ENCODE data around the gene ESRRB. TPM values are rescaled to one million over a fixed set of nuclear protein-coding genes. Genes with fewer than 3 reads are reported as not detected.

ESRRB gene
- total and polyA plus RNA-seq, 11 donors = 4.1 to 16.9 (median 7.9) TPM

DNA sequence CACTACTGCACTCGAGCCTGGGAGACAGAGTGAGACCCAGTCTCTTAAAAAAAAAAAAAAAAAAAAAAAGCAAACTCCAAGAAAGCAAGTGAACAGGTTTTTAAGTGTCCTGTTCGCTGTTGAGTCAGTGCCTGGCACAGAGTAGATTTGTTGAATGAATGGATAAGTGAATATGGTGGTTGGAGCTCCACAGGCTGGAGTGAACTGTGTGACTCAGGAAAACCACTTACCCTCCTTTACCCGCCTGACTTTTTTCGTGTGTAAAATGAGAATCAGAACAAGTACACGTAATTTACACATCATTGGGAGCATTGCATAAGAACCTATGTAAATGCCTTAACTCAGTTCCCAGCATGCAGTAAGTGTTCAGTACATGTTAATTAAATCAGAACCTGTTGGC, 24.0 kb upstream of the ESRRB start:
- TF ChIP-seq, protein P1, sequence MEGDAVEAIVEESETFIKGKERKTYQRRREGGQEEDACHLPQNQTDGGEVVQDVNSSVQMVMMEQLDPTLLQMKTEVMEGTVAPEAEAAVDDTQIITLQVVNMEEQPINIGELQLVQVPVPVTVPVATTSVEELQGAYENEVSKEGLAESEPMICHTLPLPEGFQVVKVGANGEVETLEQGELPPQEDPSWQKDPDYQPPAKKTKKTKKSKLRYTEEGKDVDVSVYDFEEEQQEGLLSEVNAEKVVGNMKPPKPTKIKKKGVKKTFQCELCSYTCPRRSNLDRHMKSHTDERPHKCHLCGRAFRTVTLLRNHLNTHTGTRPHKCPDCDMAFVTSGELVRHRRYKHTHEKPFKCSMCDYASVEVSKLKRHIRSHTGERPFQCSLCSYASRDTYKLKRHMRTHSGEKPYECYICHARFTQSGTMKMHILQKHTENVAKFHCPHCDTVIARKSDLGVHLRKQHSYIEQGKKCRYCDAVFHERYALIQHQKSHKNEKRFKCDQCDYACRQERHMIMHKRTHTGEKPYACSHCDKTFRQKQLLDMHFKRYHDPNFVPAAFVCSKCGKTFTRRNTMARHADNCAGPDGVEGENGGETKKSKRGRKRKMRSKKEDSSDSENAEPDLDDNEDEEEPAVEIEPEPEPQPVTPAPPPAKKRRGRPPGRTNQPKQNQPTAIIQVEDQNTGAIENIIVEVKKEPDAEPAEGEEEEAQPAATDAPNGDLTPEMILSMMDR (IDR thresholded peaks at IDR 0.05) = no peak
- TF ChIP-seq POLR2A (IDR thresholded peaks at IDR 0.05) = no peak
- no peak overlapping the region for H3K27ac ChIP-seq
- WGBS, 4 donors = 76 to 94% (median 91%) methylated on average over 5 of the region's 5 CpGs

DNA sequence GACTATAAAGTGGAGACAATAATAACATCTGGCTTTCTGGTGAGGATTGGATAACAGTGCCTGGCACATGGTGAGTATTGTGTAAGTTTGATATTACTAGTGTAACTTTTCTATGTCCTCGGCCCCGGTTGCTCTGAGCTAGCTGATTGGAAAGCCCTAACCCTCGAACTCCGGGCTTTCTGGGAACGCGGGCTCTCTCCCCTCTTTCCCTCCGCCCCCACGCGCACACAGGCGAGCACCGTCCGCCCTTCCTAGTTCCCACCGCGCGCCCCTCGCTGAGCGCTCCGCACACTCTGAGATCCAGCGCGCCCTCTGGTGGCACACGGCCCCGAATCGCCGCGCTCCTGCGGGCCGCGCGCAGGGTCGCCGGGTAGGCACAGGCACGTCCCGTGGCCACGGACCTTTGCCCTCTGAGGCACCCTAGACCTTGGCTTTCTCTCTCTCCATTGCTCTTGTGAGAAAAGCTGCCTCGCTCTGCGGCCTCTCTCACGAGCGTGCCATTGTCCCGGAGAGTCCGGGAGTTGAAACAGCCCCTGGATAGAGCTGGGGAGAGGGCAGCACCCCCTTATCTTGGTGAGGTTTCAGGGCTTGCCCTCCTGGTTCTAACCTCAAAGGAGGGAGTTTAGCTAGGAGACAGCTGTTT, 23.2 kb upstream of the ESRRB start:
- no peak overlapping the region for H3K27ac ChIP-seq
- no peaks in the 10 kb centered on the region for H3K9me3 ChIP-seq
- DNase-seq = peak; percentile 37 to 74 (median 56)
- no peaks in the 10 kb centered on the region for H3K36me3 ChIP-seq
- peak overlapping the region in 10 of 12 donors; percentile 2 to 40 (median 29) for H3K4me3 ChIP-seq
- TF ChIP-seq, protein P1 (IDR thresholded peaks at IDR 0.05) = peak; percentile 73 to 95 (median 89)
- TF ChIP-seq POLR2A (IDR thresholded peaks at IDR 0.05) = no peak
- WGBS, 4 donors = 7 to 9% (median 7%) methylated on average over 38 to 40 of the region's 40 CpGs
- H3K27me3 ChIP-seq = peaks cover 0 to 7% (median 0%) of the 10 kb centered on the region in 9 donors
- intact Hi-C loops (cut with DNase I) = loop anchor here (2.0 to 10.0 kb wide), 5 partner anchors 42 to 648 kb away; no protein-coding TSS in a partner anchor
- peak; percentile 44 to 78 (median 64) for ATAC-seq
- peaks cover 0 to 27% (median 11%) of the 10 kb centered on the region in 12 donors for H3K4me1 ChIP-seq

More for the DNA sequence above, 24.0 kb upstream of the ESRRB start:
- DNase-seq (no peak), ATAC-seq (no peak)
- no peaks in the 10 kb centered on the region for H3K9me3 ChIP-seq
- peaks cover 0 to 27% (median 11%) of the 10 kb centered on the region in 12 donors for H3K4me1 ChIP-seq
- peaks cover 0 to 3% (median 0%) of the 10 kb centered on the region in 9 donors for H3K27me3 ChIP-seq
- no peaks in the 10 kb centered on the region for H3K36me3 ChIP-seq
- no peak overlapping the region for H3K4me3 ChIP-seq
- intact Hi-C loops (cut with DNase I) = loop anchor here (2.0 to 10.0 kb wide), 5 partner anchors 41 to 647 kb away; no protein-coding TSS in a partner anchor

DNA sequence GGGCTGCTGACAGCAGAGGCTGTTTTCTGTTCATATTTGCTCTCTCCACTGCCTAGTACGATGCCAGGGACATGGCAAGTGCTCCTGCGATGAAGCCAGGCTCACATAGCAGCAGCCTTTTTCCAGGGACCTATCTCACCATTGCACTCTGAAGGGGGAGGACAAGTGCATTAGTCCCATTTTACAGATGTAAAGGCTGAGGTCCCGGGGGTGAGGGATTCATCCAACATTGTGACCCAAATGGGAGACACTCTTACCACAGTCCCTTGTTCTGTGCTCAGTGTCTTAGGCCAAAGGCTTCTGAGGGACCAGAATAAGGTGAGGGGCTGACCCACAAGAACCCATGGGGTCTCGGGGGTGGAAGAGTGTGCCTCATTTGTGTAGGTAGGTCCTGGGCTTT, 21.6 kb upstream of the ESRRB start:
- Histone ChIP-seq H3K36me3 (no peaks in the 10 kb centered on the region), H3K27me3 (peaks cover 0 to 7% (median 0%) of the 10 kb centered on the region in 9 donors), H3K4me3 (no peak overlapping the region), H3K9me3 (no peaks in the 10 kb centered on the region), H3K27ac (no peak overlapping the region), H3K4me1 (peaks cover 0 to 11% (median 4%) of the 10 kb centered on the region in 12 donors)
- 94 to 95% (median 94%) methylated on average over 3 to 4 of the region's 4 CpGs for WGBS, 4 donors
- intact Hi-C loops (cut with DNase I) = loop anchor here in 5 of 10 donors (5.0 to 10.0 kb wide), 3 partner anchors 152 to 650 kb away; no protein-coding TSS in a partner anchor
- ATAC-seq (no peak), DNase-seq (no peak)
- TF ChIP-seq POLR2A (IDR thresholded peaks at IDR 0.05) = no peak
- TF ChIP-seq, protein P1 (IDR thresholded peaks at IDR 0.05) = no peak

DNA sequence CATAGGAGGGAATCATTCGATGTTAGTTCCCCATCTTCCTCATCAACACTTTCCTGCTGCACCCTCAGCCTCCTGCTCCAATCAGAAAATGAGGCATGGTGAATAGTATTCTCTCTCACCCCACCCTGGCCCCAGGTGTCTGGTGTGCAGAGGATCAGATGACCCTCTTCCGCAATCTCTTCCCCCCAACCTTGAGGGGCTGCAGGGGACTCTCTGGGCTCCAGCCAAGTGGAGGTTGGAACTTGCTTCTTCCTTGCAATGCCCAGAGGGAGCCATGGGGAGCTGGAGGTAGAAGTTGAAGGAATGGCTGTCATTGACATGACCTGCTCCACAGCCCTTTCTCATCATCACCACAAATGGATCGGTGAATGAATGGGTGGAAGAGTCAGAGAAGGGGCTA, 20.2 kb upstream of the ESRRB start:
- peaks cover 0 to 8% (median 4%) of the 10 kb centered on the region in 12 donors for H3K4me1 ChIP-seq
- H3K4me3 ChIP-seq = no peak overlapping the region
- peaks cover 0 to 7% (median 0%) of the 10 kb centered on the region in 9 donors for H3K27me3 ChIP-seq
- H3K27ac ChIP-seq = no peak overlapping the region
- TF ChIP-seq, protein P1 (IDR thresholded peaks at IDR 0.05) = no peak
- TF ChIP-seq POLR2A (IDR thresholded peaks at IDR 0.05) = no peak
- ATAC-seq (no peak), DNase-seq (no peak)
- intact Hi-C loops (cut with DNase I) = loop anchor here in 1 of 10 donors (10.0 kb wide), 1 partner anchor 651 kb away; no protein-coding TSS in a partner anchor
- 85 to 92% (median 91%) methylated on average over 3 of the region's 3 CpGs for WGBS, 4 donors
- no peaks in the 10 kb centered on the region for H3K9me3 ChIP-seq
- H3K36me3 ChIP-seq = no peaks in the 10 kb centered on the region

All from heart left ventricle (tissue), 16 donors.